Measurements from ENCODE around the gene NDUFV2.
A peak's percentile ranks its signal among the peaks of the same experiment; 100 is the strongest.

Gene NDUFV2

GRCh38 chr18:9132628-9133027 is 30.1 kb downstream of the NDUFV2 start:
- peaks cover 68% of the 10 kb centered on the region for H3K36me3 ChIP-seq (ENCODE audit: insufficient read depth, low read length)
- no peaks in the 10 kb centered on the region for H3K9me3 ChIP-seq (ENCODE audit: low read depth, low read length)
- H3K9ac ChIP-seq (ENCODE audit: insufficient read length), result no peak overlapping the region
- H3K4me3 ChIP-seq, result no peak overlapping the region
- no peak for TF ChIP-seq FOXP2 (optimal IDR thresholded peaks at IDR 0.05; ENCODE audit: control extremely low read depth, extremely low read length, insufficient read depth)
- no peak for TF ChIP-seq EZH2 (IDR thresholded peaks at IDR 0.05)
- no peak for TF ChIP-seq POLR2AphosphoS5 (IDR thresholded peaks at IDR 0.05; ENCODE audit: borderline replicate concordance, low read depth, low read length)
- no peak for DNase-seq (ENCODE audit: low read depth, low spot score)
- peak overlapping the region; percentile 48 for H3K27ac ChIP-seq

- Histone ChIP-seq H3K27ac (peak overlapping the region; percentile 48), H3K36me3 (ENCODE audit: insufficient read depth, low read length) (peaks cover 62% of the 10 kb centered on the region), H3K9ac (ENCODE audit: insufficient read length) (no peak overlapping the region), H3K4me3 (no peak overlapping the region), H3K9me3 (ENCODE audit: low read depth, low read length) (no peaks in the 10 kb centered on the region)
- TF ChIP-seq EZH2 (IDR thresholded peaks at IDR 0.05) (no peak), POLR2AphosphoS5 (IDR thresholded peaks at IDR 0.05; ENCODE audit: borderline replicate concordance, low read depth, low read length) (no peak), FOXP2 (optimal IDR thresholded peaks at IDR 0.05; ENCODE audit: control extremely low read depth, extremely low read length, insufficient read depth) (no peak)
- DNase-seq (ENCODE audit: low read depth, low spot score), result no peak
These were observed 30.7 kb downstream of the NDUFV2 start for GRCh38 chr18:9133225-9133624.

GRCh38 chr18:9135081-9135911 is 32.8 kb downstream of the NDUFV2 start:
- 0 out of 2 replicates have a peak overlapping the region, but pooled peaks have one; percentile 34 for H3K27ac ChIP-seq
- no peaks in the 10 kb centered on the region for H3K9me3 ChIP-seq (ENCODE audit: low read depth, low read length)
- peak overlapping the region; percentile 82 for H3K9ac ChIP-seq (ENCODE audit: insufficient read length)
- peak overlapping the region; percentile 98 for H3K4me3 ChIP-seq
- H3K36me3 ChIP-seq (ENCODE audit: insufficient read depth, low read length), result peaks cover 42% of the 10 kb centered on the region
- TF ChIP-seq EZH2 (IDR thresholded peaks at IDR 0.05) (no peak), FOXP2 (optimal IDR thresholded peaks at IDR 0.05; ENCODE audit: control extremely low read depth, extremely low read length, insufficient read depth) (no peak), POLR2AphosphoS5 (IDR thresholded peaks at IDR 0.05; ENCODE audit: borderline replicate concordance, low read depth, low read length) (no peak)
- DNase-seq (ENCODE audit: low read depth, low spot score), result no peak

- H3K36me3 ChIP-seq (ENCODE audit: insufficient read depth, low read length), result peaks cover 35% of the 10 kb centered on the region
These were observed 33.4 kb downstream of the NDUFV2 start for GRCh38 chr18:9135912-9136314.

GRCh38 chr18:9136315-9137155 is 34.0 kb downstream of the NDUFV2 start, which contains the start of gene ANKRD12:
Gene ANKRD12, plus strand, starts transcription at chr18:9136781. Its CDS starts 45,652 bp downstream, at chr18:9182433.
- peak within 1 kb of the TSS; percentile 82 for H3K9ac ChIP-seq (ENCODE audit: insufficient read length)
- peak; percentile 72 for TF ChIP-seq POLR2AphosphoS5 (IDR thresholded peaks at IDR 0.05; ENCODE audit: borderline replicate concordance, low read depth, low read length)
- TF ChIP-seq FOXP2 (optimal IDR thresholded peaks at IDR 0.05; ENCODE audit: control extremely low read depth, extremely low read length, insufficient read depth), result no peak
- no peak for DNase-seq (ENCODE audit: low read depth, low spot score)

More at GRCh38 chr18:9135912-9136314, 33.4 kb downstream of the NDUFV2 start:
- DNase-seq (ENCODE audit: low read depth, low spot score), result no peak
- Histone ChIP-seq H3K4me3 (peak overlapping the region; percentile 98), H3K27ac (peak overlapping the region; percentile 68; the same call in 1 of the 2 replicates), H3K9me3 (ENCODE audit: low read depth, low read length) (no peaks in the 10 kb centered on the region), H3K9ac (ENCODE audit: insufficient read length) (peak overlapping the region; percentile 82)
- TF ChIP-seq FOXP2 (optimal IDR thresholded peaks at IDR 0.05; ENCODE audit: control extremely low read depth, extremely low read length, insufficient read depth) (no peak), EZH2 (IDR thresholded peaks at IDR 0.05) (no peak), POLR2AphosphoS5 (IDR thresholded peaks at IDR 0.05; ENCODE audit: borderline replicate concordance, low read depth, low read length) (no peak; the same call in 1 of the 2 replicates)

GRCh38 chr18:9137168-9138066 is 34.9 kb downstream of the NDUFV2 start:
- Histone ChIP-seq H3K9ac (ENCODE audit: insufficient read length) (peak overlapping the region; percentile 63), H3K36me3 (ENCODE audit: insufficient read depth, low read length) (peaks cover 21% of the 10 kb centered on the region), H3K27ac (no peak overlapping the region; the same call in 1 of the 2 replicates), H3K9me3 (ENCODE audit: low read depth, low read length) (no peaks in the 10 kb centered on the region), H3K4me3 (peak overlapping the region; percentile 98)
- DNase-seq (ENCODE audit: low read depth, low spot score), result no peak
- TF ChIP-seq EZH2 (IDR thresholded peaks at IDR 0.05) (no peak), POLR2AphosphoS5 (IDR thresholded peaks at IDR 0.05; ENCODE audit: borderline replicate concordance, low read depth, low read length) (no peak), FOXP2 (optimal IDR thresholded peaks at IDR 0.05; ENCODE audit: control extremely low read depth, extremely low read length, insufficient read depth) (no peak)

More at GRCh38 chr18:9136315-9137155, 34.0 kb downstream of the NDUFV2 start, which contains the start of gene ANKRD12:
- Histone ChIP-seq H3K27ac (peak within 1 kb of the TSS; percentile 92), H3K4me3 (peak within 1 kb of the TSS; percentile 98), H3K36me3 (ENCODE audit: insufficient read depth, low read length) (peaks cover 30% of the 10 kb centered on the region), H3K9me3 (ENCODE audit: low read depth, low read length) (no peaks in the 10 kb centered on the region)

GRCh38 chr18:9139400-9140039 is 37.0 kb downstream of the NDUFV2 start:
- Histone ChIP-seq H3K27ac (peak overlapping the region; percentile 44; the same call in 1 of the 2 replicates), H3K9ac (ENCODE audit: insufficient read length) (peak overlapping the region; percentile 61), H3K36me3 (ENCODE audit: insufficient read depth, low read length) (peaks cover 10% of the 10 kb centered on the region), H3K9me3 (ENCODE audit: low read depth, low read length) (no peaks in the 10 kb centered on the region), H3K4me3 (peak overlapping the region; percentile 58)
- DNase-seq (ENCODE audit: low read depth, low spot score), result no peak
- TF ChIP-seq FOXP2 (optimal IDR thresholded peaks at IDR 0.05; ENCODE audit: control extremely low read depth, extremely low read length, insufficient read depth) (no peak), POLR2AphosphoS5 (IDR thresholded peaks at IDR 0.05; ENCODE audit: borderline replicate concordance, low read depth, low read length) (no peak), EZH2 (IDR thresholded peaks at IDR 0.05) (no peak)

Measured in SK-N-MC (cell line).